GM19238 (cell line): ENCODE results near the gene ABCF2.

ENCODE experiments used
- DNase-seq: peaks from one replicate; pipeline ENCODE4 v3.0.0; 2011; ENCODE audit warnings: low spot score; ENCODE audit not compliant: insufficient read length

Gene ABCF2

GRCh38 chr7:151226875-151227782 lies at the start of gene ABCF2:
TSS of gene ABCF2 (minus strand) at chr7:151227205. CDS start at chr7:151226458, 747 bp downstream.
- peak; percentile 97 for DNase-seq

- no peak for DNase-seq
These were observed 49.0 kb upstream of the ABCF2 start for GRCh38 chr7:151275813-151276577.

- no peak for DNase-seq
These were observed 48.2 kb upstream of the ABCF2 start for GRCh38 chr7:151274936-151275812.

- DNase-seq = no peak
These were observed 47.4 kb upstream of the ABCF2 start for GRCh38 chr7:151274396-151274795.

- DNase-seq = no peak
These were observed 46.8 kb upstream of the ABCF2 start for GRCh38 chr7:151273651-151274390.

GRCh38 chr7:151272877-151273276 lies 45.9 kb upstream of the ABCF2 start:
- DNase-seq = no peak

- no peak for DNase-seq
These were observed 45.4 kb upstream of the ABCF2 start for GRCh38 chr7:151272405-151272804.

GRCh38 chr7:151271699-151272355 lies 44.8 kb upstream of the ABCF2 start:
- no peak for DNase-seq

- DNase-seq = no peak
These were observed 42.5 kb upstream of the ABCF2 start for GRCh38 chr7:151269511-151269910.

GRCh38 chr7:151265351-151265931 lies 38.4 kb upstream of the ABCF2 start:
- DNase-seq = no peak

- no peak for DNase-seq
These were observed 37.6 kb upstream of the ABCF2 start for GRCh38 chr7:151264615-151265014.

- DNase-seq = no peak
These were observed 34.5 kb upstream of the ABCF2 start for GRCh38 chr7:151261529-151261928.

GRCh38 chr7:151260883-151261282 lies 33.9 kb upstream of the ABCF2 start:
- DNase-seq = no peak

GRCh38 chr7:151260471-151260870 lies 33.5 kb upstream of the ABCF2 start:
- no peak for DNase-seq

- DNase-seq = no peak
These were observed 31.0 kb upstream of the ABCF2 start for GRCh38 chr7:151257990-151258389.

GRCh38 chr7:151256410-151257045 lies 29.5 kb upstream of the ABCF2 start:
- no peak for DNase-seq

GRCh38 chr7:151255390-151255789 lies 28.4 kb upstream of the ABCF2 start:
- no peak for DNase-seq

GRCh38 chr7:151254851-151255250 lies 27.8 kb upstream of the ABCF2 start:
- DNase-seq = no peak

GRCh38 chr7:151254316-151254715 lies 27.3 kb upstream of the ABCF2 start:
- DNase-seq = no peak
